ACC112 (cell line): Measurements from ENCODE around the gene S1PR3.

ENCODE experiments used
- H2AFZ ChIP-seq: fragments of 200-600 bp; sonication (generic); one replicate; pipeline ENCODE4 v1.6.0; 2017; ENCODE audit warnings: antibody characterized with exemption, low read length; ENCODE audit not compliant: unreplicated experiment
- H3K27ac ChIP-seq: fragments of 200-600 bp; sonication (generic); 2 replicates; pipeline ENCODE4 v1.5.1; 2014; ENCODE audit warnings: low read depth, mild to moderate bottlenecking, antibody characterized with exemption, low read length, moderate library complexity
- H3K27me3 ChIP-seq: fragments of 200-600 bp; sonication (generic); 2 replicates; pipeline ENCODE4 v1.6.1; 2014; ENCODE audit warnings: mild to moderate bottlenecking, antibody characterized with exemption, low read length, moderate library complexity, mixed read lengths; ENCODE audit not compliant: insufficient read depth
- H3K36me3 ChIP-seq: fragments of 200-600 bp; sonication (generic); 2 replicates; pipeline ENCODE4 v1.6.1; 2016; ENCODE audit warnings: mild to moderate bottlenecking, antibody characterized with exemption, low read length, moderate library complexity, mixed read lengths; ENCODE audit not compliant: insufficient read depth
- H3K4me1 ChIP-seq: fragments of 200-600 bp; sonication (generic); one replicate; pipeline ENCODE4 v1.6.1; 2016; ENCODE audit warnings: low read length, mixed read lengths; ENCODE audit not compliant: insufficient read depth, unreplicated experiment, control insufficient read depth
- H3K4me3 ChIP-seq: fragments of 200-600 bp; sonication (generic); 2 replicates; pipeline ENCODE4 v1.5.1; 2014; ENCODE audit warnings: mild to moderate bottlenecking, low read depth, low read length
- H3K79me2 ChIP-seq: fragments of 200-600 bp; sonication (generic); one replicate; pipeline ENCODE4 v1.6.0; 2016; ENCODE audit warnings: low read length; ENCODE audit not compliant: control insufficient read depth, unreplicated experiment, insufficient read depth

S1PR3 gene

GRCh38 chr9:88993327-88993726 lies 2.1 kb downstream of the S1PR3 start:
- H3K79me2 ChIP-seq: peaks cover 66% of the 10 kb centered on the region
- H3K27ac ChIP-seq: peak overlapping the region; percentile 16; the same call in 1 of the 2 replicates
- H3K36me3 ChIP-seq: peaks cover 21% of the 10 kb centered on the region; the same call in 1 of the 2 replicates
- H3K4me3 ChIP-seq: peak overlapping the region; percentile 80
- H3K27me3 ChIP-seq: no peaks in the 10 kb centered on the region
- no peak overlapping the region for H2AFZ ChIP-seq
- H3K4me1 ChIP-seq: peaks cover 50% of the 10 kb centered on the region

GRCh38 chr9:88993871-88994460 lies 2.7 kb downstream of the S1PR3 start:
- Histone ChIP-seq H3K4me3 (peak overlapping the region; percentile 80), H3K27ac (peak overlapping the region; percentile 16; the same call in 1 of the 2 replicates)

GRCh38 chr9:88994469-88995199 lies 3.4 kb downstream of the S1PR3 start:
- H3K27me3 ChIP-seq: no peaks in the 10 kb centered on the region
- H3K27ac ChIP-seq: no peak overlapping the region
- H3K36me3 ChIP-seq: peaks cover 21% of the 10 kb centered on the region; the same call in 1 of the 2 replicates
- H2AFZ ChIP-seq: no peak overlapping the region
- H3K4me1 ChIP-seq: peaks cover 45% of the 10 kb centered on the region
- peak overlapping the region; percentile 80 for H3K4me3 ChIP-seq
- H3K79me2 ChIP-seq: peaks cover 69% of the 10 kb centered on the region

More at GRCh38 chr9:88993871-88994460, 2.7 kb downstream of the S1PR3 start:
- H2AFZ ChIP-seq: no peak overlapping the region
- peaks cover 69% of the 10 kb centered on the region for H3K79me2 ChIP-seq
- H3K36me3 ChIP-seq: peaks cover 21% of the 10 kb centered on the region; the same call in 1 of the 2 replicates
- peaks cover 51% of the 10 kb centered on the region for H3K4me1 ChIP-seq
- H3K27me3 ChIP-seq: no peaks in the 10 kb centered on the region

GRCh38 chr9:88995200-88995577 lies 3.9 kb downstream of the S1PR3 start:
- peaks cover 21% of the 10 kb centered on the region; the same call in 1 of the 2 replicates for H3K36me3 ChIP-seq
- peaks cover 69% of the 10 kb centered on the region for H3K79me2 ChIP-seq
- H3K27ac ChIP-seq: no peak overlapping the region
- H3K27me3 ChIP-seq: no peaks in the 10 kb centered on the region
- peak overlapping the region; percentile 80 for H3K4me3 ChIP-seq
- H3K4me1 ChIP-seq: peaks cover 44% of the 10 kb centered on the region
- H2AFZ ChIP-seq: no peak overlapping the region

- Histone ChIP-seq H3K27me3 (no peaks in the 10 kb centered on the region), H3K79me2 (peaks cover 69% of the 10 kb centered on the region), H2AFZ (no peak overlapping the region), H3K4me3 (no peak overlapping the region), H3K4me1 (peaks cover 49% of the 10 kb centered on the region), H3K36me3 (peaks cover 21% of the 10 kb centered on the region; the same call in 1 of the 2 replicates), H3K27ac (no peak overlapping the region)
Observed at GRCh38 chr9:88995627-88996026, 4.4 kb downstream of the S1PR3 start.

GRCh38 chr9:88996046-88996920 lies 5.0 kb downstream of the S1PR3 start:
- peaks cover 21% of the 10 kb centered on the region; the same call in 1 of the 2 replicates for H3K36me3 ChIP-seq
- no peak overlapping the region for H3K4me3 ChIP-seq
- no peaks in the 10 kb centered on the region for H3K27me3 ChIP-seq
- H3K27ac ChIP-seq: no peak overlapping the region
- H3K4me1 ChIP-seq: peaks cover 53% of the 10 kb centered on the region
- peaks cover 69% of the 10 kb centered on the region for H3K79me2 ChIP-seq
- H2AFZ ChIP-seq: no peak overlapping the region

- H3K27ac ChIP-seq: no peak overlapping the region
- peaks cover 27% of the 10 kb centered on the region; the same call in 1 of the 2 replicates for H3K36me3 ChIP-seq
- H2AFZ ChIP-seq: no peak overlapping the region
- H3K79me2 ChIP-seq: peaks cover 69% of the 10 kb centered on the region
- no peaks in the 10 kb centered on the region for H3K27me3 ChIP-seq
- H3K4me1 ChIP-seq: peaks cover 56% of the 10 kb centered on the region
- H3K4me3 ChIP-seq: no peak overlapping the region
Observed at GRCh38 chr9:88996921-88997235, 5.6 kb downstream of the S1PR3 start.

- Histone ChIP-seq H3K36me3 (peaks cover 31% of the 10 kb centered on the region), H3K27ac (no peak overlapping the region), H3K4me1 (peaks cover 56% of the 10 kb centered on the region), H3K27me3 (no peaks in the 10 kb centered on the region), H3K79me2 (peaks cover 69% of the 10 kb centered on the region), H3K4me3 (no peak overlapping the region), H2AFZ (no peak overlapping the region)
Observed at GRCh38 chr9:88997646-88998045, 6.4 kb downstream of the S1PR3 start.

- no peaks in the 10 kb centered on the region for H3K27me3 ChIP-seq
- H3K4me3 ChIP-seq: no peak overlapping the region
- peaks cover 56% of the 10 kb centered on the region for H3K4me1 ChIP-seq
- no peak overlapping the region for H2AFZ ChIP-seq
- peak overlapping the region; percentile 49 for H3K27ac ChIP-seq
- H3K36me3 ChIP-seq: peaks cover 38% of the 10 kb centered on the region
- peaks cover 69% of the 10 kb centered on the region for H3K79me2 ChIP-seq
Observed at GRCh38 chr9:88998503-88998902, 7.2 kb downstream of the S1PR3 start.

- H3K36me3 ChIP-seq: peaks cover 42% of the 10 kb centered on the region
- H3K4me1 ChIP-seq: peaks cover 52% of the 10 kb centered on the region
- H3K27me3 ChIP-seq: no peaks in the 10 kb centered on the region
- H3K27ac ChIP-seq: peak overlapping the region; percentile 49
- H2AFZ ChIP-seq: no peak overlapping the region
- no peak overlapping the region for H3K4me3 ChIP-seq
- peaks cover 69% of the 10 kb centered on the region for H3K79me2 ChIP-seq
Observed at GRCh38 chr9:88998911-88999310, 7.6 kb downstream of the S1PR3 start.
